GM23248 (cell line): ENCODE data around the gene AKAP6. TPM values are rescaled to one million over a fixed set of nuclear protein-coding genes. Genes with fewer than 3 reads are reported as not detected.

Source experiments
- DNase-seq: peaks from one replicate; pipeline ENCODE4 v3.0.0-alpha.2; 2015
- H2AFZ ChIP-seq: fragments of 200-600 bp; sonication (generic); 2 replicates; pipeline ENCODE4 v1.6.1; 2016; ENCODE audit warnings: antibody characterized with exemption
- H3F3A ChIP-seq: fragments of 200-600 bp; sonication (generic); 2 replicates; pipeline ENCODE4 v1.6.1; 2016; ENCODE audit warnings: mild to moderate bottlenecking, antibody characterized with exemption, mixed run types; ENCODE audit not compliant: insufficient read depth
- H3K27ac ChIP-seq: fragments of 200-600 bp; sonication (generic); 2 replicates; pipeline ENCODE4 v1.5.1; 2016; ENCODE audit warnings: mild to moderate bottlenecking
- H3K27me3 ChIP-seq: fragments of 200-600 bp; sonication (generic); replicated peaks from 2 replicates; pipeline ENCODE4 v1.6.1; 2016; ENCODE audit warnings: mild to moderate bottlenecking; ENCODE audit not compliant: insufficient read depth
- H3K36me3 ChIP-seq: fragments of 200-600 bp; sonication (generic); 2 replicates; pipeline ENCODE4 v1.6.1; 2016; ENCODE audit warnings: low read depth, mild to moderate bottlenecking
- H3K4me1 ChIP-seq: fragments of 200-600 bp; sonication (generic); 2 replicates; pipeline ENCODE4 v1.6.1; 2016; ENCODE audit warnings: mild to moderate bottlenecking; ENCODE audit not compliant: insufficient read depth
- H3K4me2 ChIP-seq: fragments of 200-600 bp; sonication (generic); one replicate; pipeline ENCODE4 v1.6.1; 2016; ENCODE audit warnings: mild to moderate bottlenecking; ENCODE audit not compliant: unreplicated experiment
- H3K4me3 ChIP-seq: fragments of 200-600 bp; sonication (generic); 2 replicates; pipeline ENCODE4 v1.5.1; 2016; ENCODE audit warnings: mild to moderate bottlenecking
- H3K79me2 ChIP-seq: fragments of 200-600 bp; sonication (generic); 2 replicates; pipeline ENCODE4 v1.6.1; 2016; ENCODE audit warnings: mild to moderate bottlenecking; ENCODE audit not compliant: insufficient read depth
- H3K9ac ChIP-seq: fragments of 200-600 bp; sonication (generic); 2 replicates; pipeline ENCODE4 v1.6.1; 2016; ENCODE audit warnings: mild to moderate bottlenecking
- H3K9me2 ChIP-seq: fragments of 200-600 bp; sonication (generic); 2 replicates; pipeline ENCODE4 v1.6.1; 2016; ENCODE audit warnings: mixed run types, mild to moderate bottlenecking, moderate library complexity; ENCODE audit not compliant: insufficient read depth
- H3K9me3 ChIP-seq: fragments of 200-600 bp; sonication (generic); one replicate; pipeline ENCODE4 v1.6.1; 2017; ENCODE audit warnings: low read depth
- H4K20me1 ChIP-seq: fragments of 200-600 bp; sonication (generic); 2 replicates; pipeline ENCODE4 v1.6.0; 2016; ENCODE audit not compliant: insufficient read depth
- EZH2 ChIP-seq: fragments of 200-600 bp; sonication (generic); IDR thresholded peaks from 2 replicates; pipeline ENCODE4 v1.6.1; 2018; ENCODE audit warnings: antibody characterized with exemption, mild to moderate bottlenecking; ENCODE audit not compliant: insufficient read depth, poor library complexity, severe bottlenecking
- EZH2phosphoT487 ChIP-seq: fragments of 200-600 bp; sonication (generic); IDR thresholded peaks from 2 replicates; pipeline ENCODE4 v1.6.1; 2018; ENCODE audit warnings: antibody characterized with exemption, moderate library complexity, mild to moderate bottlenecking, low read depth; ENCODE audit not compliant: insufficient read depth
- WGBS, 2 experiments: methylation state at CpG; one replicate each; pipeline ENCODE4 v1.1.6; 2015 to 2017; ENCODE audit warnings: low lambda C conversion rate in 2 of 2, low coverage in 1 of 2; ENCODE audit errors: missing lambda C conversion rate in 2 of 2; 5-methylcytosine and 5-hydroxymethylcytosine counted together
- in situ Hi-C: fragments of 300-500 bp; cut with MboI; formaldehyde crosslinking; loops from 2 replicates; pipeline ENCODE4 v1.15.0; 2020
- polyA plus RNA-seq: library from polyadenylated mRNA; unstranded; fragments of >200 nt; fragmentation: Nextera tagmentation; extraction: Ambion mirVana; gene quantifications from 2 replicates; pipeline ENCODE4 v1.2.1, GENCODE V29; 2016
- total RNA-seq: library from RNA; depleted of rRNA; stranded (reverse); fragments of >200 nt; shearing (Covaris generic); gene quantifications from 2 replicates; pipeline ENCODE4 v1.2.3, GENCODE V29; 2014

Gene AKAP6
- total and polyA plus RNA-seq, 2 experiments from 2014 or later = 4.8 to 19.1 TPM

GRCh38 chr14:32319368-32320049 lies 9.6 kb upstream of the AKAP6 start:
- Histone ChIP-seq H3K9ac (no peak overlapping the region), H3K9me3 (no peaks in the 10 kb centered on the region), H3K4me3 (no peak overlapping the region), H3K4me1 (no peaks in the 10 kb centered on the region), H3K27ac (no peak overlapping the region), H3K79me2 (no peaks in the 10 kb centered on the region), H3K27me3 (no peaks in the 10 kb centered on the region), H3K4me2 (no peak overlapping the region), H3F3A (no peaks in the 10 kb centered on the region), H4K20me1 (no peaks in the 10 kb centered on the region), H3K36me3 (no peaks in the 10 kb centered on the region), H3K9me2 (no peaks in the 10 kb centered on the region), H2AFZ (no peak overlapping the region)
- DNase-seq = no peak
- TF ChIP-seq EZH2phosphoT487 (no peak), EZH2 (no peak)
- in situ Hi-C loops = no loop called here

- Histone ChIP-seq H3K9me3 (no peaks in the 10 kb centered on the region), H3K36me3 (no peaks in the 10 kb centered on the region)
- 71 to 83% methylated on average over 1 of the region's 1 CpG for WGBS, 2 experiments
These were observed 4.5 kb upstream of the AKAP6 start for GRCh38 chr14:32324601-32325000.

DNA sequence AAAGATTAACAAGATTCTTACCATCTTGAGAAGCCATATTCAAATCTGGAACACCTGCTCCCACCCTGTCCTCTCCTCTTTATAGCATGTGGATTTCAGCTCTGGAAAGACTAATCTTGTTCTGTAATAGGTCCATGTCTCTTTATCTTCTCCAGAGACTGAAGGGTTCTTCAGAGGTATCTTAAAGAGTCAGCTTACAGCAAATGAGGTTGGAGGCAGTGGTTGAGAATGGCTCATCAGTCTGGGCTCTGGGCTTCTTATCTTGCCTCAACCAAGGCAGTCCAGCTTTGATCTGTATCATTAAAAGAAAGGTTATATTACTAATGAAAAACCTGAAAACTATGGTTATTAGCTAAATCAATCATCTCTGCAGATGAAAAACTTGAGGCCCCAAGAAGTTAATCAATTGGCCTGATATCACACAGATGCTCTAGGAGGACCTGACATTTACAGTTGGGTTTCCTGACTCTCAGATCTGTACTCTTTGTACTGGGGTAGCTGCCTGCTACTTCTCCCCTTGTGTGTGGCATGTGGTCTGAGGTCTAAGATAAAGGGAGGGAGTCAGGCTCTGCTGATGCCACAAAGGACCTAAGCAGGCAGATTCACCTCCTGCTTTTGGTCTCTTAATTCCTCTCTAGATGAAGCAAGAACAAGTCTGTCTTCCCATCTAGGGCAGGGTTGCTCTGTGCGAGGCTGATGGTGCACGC lies 1.7 kb upstream of the AKAP6 start:
- TF ChIP-seq EZH2 = no peak
- no peak for TF ChIP-seq EZH2phosphoT487
- H3K27ac ChIP-seq = no peak overlapping the region
- no peak overlapping the region for H3K4me3 ChIP-seq
- no peaks in the 10 kb centered on the region for H3K27me3 ChIP-seq
- in situ Hi-C loops = no loop called here
- no peaks in the 10 kb centered on the region for H3K36me3 ChIP-seq
- no peaks in the 10 kb centered on the region for H3K79me2 ChIP-seq
- no peak overlapping the region for H3K4me2 ChIP-seq
- H3F3A ChIP-seq = no peaks in the 10 kb centered on the region
- H3K9me2 ChIP-seq = no peaks in the 10 kb centered on the region
- no peaks in the 10 kb centered on the region for H4K20me1 ChIP-seq
- DNase-seq = no peak
- no peak overlapping the region for H3K9ac ChIP-seq
- H3K4me1 ChIP-seq = no peaks in the 10 kb centered on the region
- no peak overlapping the region for H2AFZ ChIP-seq
- WGBS, 2 experiments = 36 to 49% methylated on average over 2 of the region's 2 CpGs
- H3K9me3 ChIP-seq = no peaks in the 10 kb centered on the region

More at GRCh38 chr14:32324601-32325000, 4.5 kb upstream of the AKAP6 start:
- Histone ChIP-seq H4K20me1 (no peaks in the 10 kb centered on the region), H3K27me3 (no peaks in the 10 kb centered on the region), H3K9me2 (no peaks in the 10 kb centered on the region), H2AFZ (no peak overlapping the region), H3K4me2 (no peak overlapping the region), H3K4me3 (no peak overlapping the region), H3K27ac (no peak overlapping the region), H3K4me1 (no peaks in the 10 kb centered on the region), H3K79me2 (no peaks in the 10 kb centered on the region), H3F3A (no peaks in the 10 kb centered on the region), H3K9ac (no peak overlapping the region)
- peak; percentile 2 for DNase-seq
- TF ChIP-seq EZH2phosphoT487 = no peak
- TF ChIP-seq EZH2 = no peak
- in situ Hi-C loops = no loop called here

GRCh38 chr14:32329690-32330285 lies 690 bp downstream of the AKAP6 start:
- Histone ChIP-seq H3K4me2 (no peak overlapping the region), H3K9me3 (no peaks in the 10 kb centered on the region), H3K27me3 (no peaks in the 10 kb centered on the region), H3K36me3 (no peaks in the 10 kb centered on the region), H3K27ac (no peak overlapping the region), H3K4me1 (no peaks in the 10 kb centered on the region), H3K79me2 (no peaks in the 10 kb centered on the region), H3K9me2 (no peaks in the 10 kb centered on the region), H2AFZ (no peak overlapping the region), H3F3A (no peaks in the 10 kb centered on the region), H4K20me1 (no peaks in the 10 kb centered on the region), H3K4me3 (no peak overlapping the region), H3K9ac (no peak overlapping the region)
- in situ Hi-C loops = no loop called here
- TF ChIP-seq EZH2phosphoT487 (no peak), EZH2 (no peak)
- no peak for DNase-seq
- WGBS, 2 experiments = 72 to 76% methylated on average over 2 of the region's 2 CpGs
